Measurements from ENCODE around the gene UMODL1.
"Not testable (repeated sequence)": the region's sequence is repeated elsewhere in the genome, so short reads cannot be mapped to it uniquely, and the experiment has no call there.

UMODL1 gene

GRCh38 chr21:42163511-42163863, 92.4 kb downstream of the UMODL1 start:
- DNase-seq (ENCODE audit: low read depth) = no peak

- peak; percentile 13 for DNase-seq (ENCODE audit: low read depth)
Observed at GRCh38 chr21:42164064-42164789, 93.1 kb downstream of the UMODL1 start.

- DNase-seq (ENCODE audit: low read depth) = no peak
Observed at GRCh38 chr21:42164818-42165217, 93.7 kb downstream of the UMODL1 start.

GRCh38 chr21:42165901-42166300, 94.8 kb downstream of the UMODL1 start:
- DNase-seq (ENCODE audit: low read depth) = no peak

- no peak for DNase-seq (ENCODE audit: low read depth)
Observed at GRCh38 chr21:42169758-42170157, 98.6 kb downstream of the UMODL1 start.

DNA sequence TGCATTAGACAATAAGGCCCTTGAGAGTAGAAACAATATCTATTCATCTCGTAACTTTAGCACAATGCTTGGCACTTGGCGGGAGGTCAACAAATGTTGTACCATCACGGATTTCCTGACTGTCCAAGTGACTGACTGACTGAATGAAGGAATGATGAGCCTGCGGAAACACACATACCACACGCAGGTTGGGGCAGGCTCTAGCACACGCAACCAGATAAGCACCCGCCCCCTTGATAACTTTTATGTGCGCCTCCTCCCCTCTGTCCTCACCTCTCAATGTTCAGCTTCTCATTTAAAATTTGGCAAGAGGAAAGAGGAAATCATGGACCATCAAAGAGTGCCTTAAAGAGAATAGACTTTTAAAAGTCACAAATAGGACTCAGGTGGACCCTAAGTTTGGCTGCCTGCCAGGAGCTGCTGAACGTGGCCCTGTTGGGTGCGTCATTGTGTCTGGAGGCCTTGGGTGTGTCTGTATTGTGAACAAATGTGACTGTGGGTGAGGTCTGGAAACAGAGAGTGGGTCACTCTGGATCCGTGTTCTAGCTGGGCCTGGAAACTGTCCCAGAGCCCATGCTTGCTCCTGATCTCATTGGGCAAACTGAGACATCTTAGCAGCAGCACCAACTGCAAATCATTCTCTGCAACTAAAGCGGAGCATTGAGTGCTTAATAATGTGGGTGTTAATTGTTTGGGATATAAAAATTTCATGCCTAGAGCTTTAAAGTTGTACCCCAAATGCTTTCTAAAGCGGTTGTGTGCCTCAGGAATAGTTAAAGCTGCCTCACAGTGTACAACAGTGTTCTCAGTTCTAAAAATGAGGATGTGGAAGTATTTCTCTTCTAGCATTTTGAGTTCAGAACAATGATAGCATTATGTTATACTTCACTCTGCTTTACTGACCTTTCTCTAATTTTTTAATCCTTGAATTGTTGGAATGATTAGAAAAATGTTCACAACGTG, 100.3 kb downstream of the UMODL1 start:
- DNase-seq (ENCODE audit: low read depth) = no peak

DNA sequence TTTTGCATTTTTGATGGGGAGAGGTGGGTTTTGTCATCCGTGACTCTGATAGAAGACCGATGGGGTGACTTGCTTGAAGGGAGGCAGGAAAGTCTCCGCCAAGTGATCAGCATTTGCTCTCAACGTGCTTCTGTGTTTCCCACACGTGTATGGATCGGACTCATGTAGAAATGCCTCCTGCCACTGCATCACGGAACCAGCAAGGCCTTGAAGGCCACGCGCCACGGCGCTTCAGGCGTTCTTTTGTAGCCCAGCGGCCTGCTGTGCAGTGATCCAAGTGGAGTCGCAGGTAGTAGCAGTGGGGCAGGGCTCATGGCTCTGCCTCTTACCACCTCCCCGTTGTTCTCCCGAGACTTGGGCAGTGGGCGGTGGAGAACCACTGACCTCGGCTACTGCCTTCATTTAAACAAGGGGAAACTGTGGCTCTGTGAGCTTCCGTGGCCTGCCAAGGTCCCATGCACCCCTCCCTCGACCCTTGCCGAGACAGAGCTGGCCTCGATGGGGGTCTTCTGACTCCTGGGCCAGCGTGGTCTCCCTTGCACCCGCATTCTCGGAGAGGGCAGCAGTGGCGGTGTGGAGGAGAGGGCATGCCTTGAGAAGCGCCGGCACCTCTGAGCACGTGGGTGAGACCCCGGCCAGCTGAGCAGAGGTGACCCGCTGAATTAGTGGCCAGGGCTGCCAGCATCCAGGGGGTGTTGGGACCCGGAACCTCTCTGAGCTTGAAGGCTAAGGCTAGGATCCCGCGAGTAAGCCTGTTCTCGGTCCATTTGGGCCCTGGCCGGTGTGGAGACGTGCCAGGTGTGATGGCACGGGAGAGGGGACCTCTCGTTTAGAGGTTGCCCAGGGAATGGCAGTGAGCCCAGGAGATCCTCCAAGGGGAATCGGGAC, 101.7 kb downstream of the UMODL1 start:
- DNase-seq (ENCODE audit: low read depth) = no peak

DNA sequence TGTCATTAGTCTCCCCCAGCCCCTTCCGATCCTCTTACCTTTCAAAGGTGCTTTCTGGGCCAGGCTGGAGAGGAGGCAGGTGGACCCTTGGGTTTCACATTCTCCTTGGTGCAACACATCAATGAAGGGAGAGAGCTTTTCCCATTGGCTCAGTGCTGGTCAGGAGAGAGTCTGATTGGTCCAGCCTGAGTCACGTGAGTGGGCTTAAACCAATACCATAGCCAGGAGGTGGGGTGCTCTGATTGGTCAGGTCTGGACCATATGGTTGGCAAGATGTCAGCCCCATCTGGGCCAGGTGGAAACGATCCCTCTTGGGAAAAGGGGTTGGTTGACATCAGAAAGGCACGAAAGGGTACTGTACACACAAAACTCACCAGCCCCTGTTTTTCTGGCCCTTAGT, 103.1 kb downstream of the UMODL1 start:
- no peak for DNase-seq (ENCODE audit: low read depth)

GRCh38 chr21:42175110-42175710, 104.1 kb downstream of the UMODL1 start:
- no peak for DNase-seq (ENCODE audit: low read depth)

GRCh38 chr21:42176859-42177258, 105.7 kb downstream of the UMODL1 start:
- no peak for DNase-seq (ENCODE audit: low read depth)

DNA sequence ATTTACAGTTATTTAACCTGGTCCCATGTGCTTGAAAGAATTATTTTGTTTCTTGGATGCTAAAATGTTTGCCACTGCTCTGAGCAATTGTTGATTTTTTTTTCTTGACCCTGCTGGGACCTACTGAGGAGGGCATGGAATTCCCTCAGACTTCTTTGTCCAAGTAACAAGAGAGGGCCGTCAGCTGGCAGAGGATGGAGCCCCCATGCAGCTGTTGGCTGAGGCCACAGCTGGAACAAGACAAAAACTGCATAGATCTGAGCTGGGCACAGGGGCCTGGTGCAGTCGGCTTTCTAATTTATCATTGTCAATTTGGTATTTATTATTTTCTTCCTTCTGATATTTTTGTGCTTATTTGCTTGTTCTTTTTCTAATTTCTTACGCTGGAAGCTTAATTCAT, 108.2 kb downstream of the UMODL1 start:
- no peak for DNase-seq (ENCODE audit: low read depth)

- not testable (repeated sequence) for DNase-seq (ENCODE audit: low read depth)
Observed at GRCh38 chr21:42180001-42180400, 108.9 kb downstream of the UMODL1 start.

GRCh38 chr21:42182713-42183371, 111.7 kb downstream of the UMODL1 start:
- DNase-seq (ENCODE audit: low read depth) = no peak

- no peak for DNase-seq (ENCODE audit: low read depth)
Observed at GRCh38 chr21:42183374-42184266, 112.5 kb downstream of the UMODL1 start.

GRCh38 chr21:42186591-42186990, 115.5 kb downstream of the UMODL1 start:
- DNase-seq (ENCODE audit: low read depth) = no peak

- DNase-seq (ENCODE audit: low read depth) = peak; percentile 71
Observed at GRCh38 chr21:42187976-42188653, 117.0 kb downstream of the UMODL1 start.

DNA sequence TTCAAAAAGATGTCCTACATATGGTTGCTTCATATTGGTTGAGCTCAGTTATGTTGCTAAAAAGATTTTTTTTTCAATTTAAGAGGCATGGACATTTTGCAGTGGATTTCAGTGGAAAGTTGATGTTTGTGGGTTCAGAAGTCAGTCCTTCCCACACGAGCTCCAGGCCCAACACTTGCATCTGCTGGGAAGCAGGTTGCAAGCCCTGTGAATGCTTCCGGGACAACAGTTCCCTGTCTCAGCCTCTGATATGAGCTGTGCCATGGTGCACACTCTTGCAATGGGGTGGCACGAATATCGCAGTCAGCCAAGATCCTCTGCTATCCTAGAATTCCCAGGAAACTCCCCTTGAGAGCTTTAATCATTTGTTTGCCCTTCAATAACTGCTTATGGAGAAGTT, 117.5 kb downstream of the UMODL1 start:
- no peak for DNase-seq (ENCODE audit: low read depth)

GRCh38 chr21:42189431-42189830, 118.3 kb downstream of the UMODL1 start:
- no peak for DNase-seq (ENCODE audit: low read depth)

- DNase-seq (ENCODE audit: low read depth) = no peak
Observed at GRCh38 chr21:42189860-42190485, 118.9 kb downstream of the UMODL1 start.

Measured in activated gamma-delta T cell treated with anti-CD3 and anti-CD28 coated beads, Interleukin-2, amount 50 U/mL, for 16 hours (primary cell).